Right ventricle myocardium superior (tissue), 1 donor: ENCODE data around the gene PRKCQ. TPM values are rescaled to one million over a fixed set of nuclear protein-coding genes. Genes with fewer than 3 reads are reported as not detected.

Experiments used
- ATAC-seq: fragments of 200-7000 bp; cut with Tn5 transposase; one replicate; pipeline ENCODE4 v1.9.1; 2020; ENCODE audit warnings: mild to moderate bottlenecking; ENCODE audit not compliant: poor library complexity
- DNase-seq: peaks from one replicate; pipeline ENCODE4 v3.0.0-alpha.2; 2020
- intact Hi-C: fragments of 100-400 bp; cut with DNase I; formaldehyde crosslinking; loops from one replicate; pipeline ENCODE4 v1.11.2; 2022
- total RNA-seq: library from RNA; stranded (reverse); fragmentation: NEBNext Ultra II Directional; extraction: Animal tissue kit (Norgen Biotek cat#: 25700); gene quantifications from one replicate; pipeline ENCODE4 v1.2.1, GENCODE V29; 2021
- donor health status: DM: no; HTN: yes; CAD: no; lungs with severe emphysema.

The PRKCQ gene
- total RNA-seq, 1 donor from 2014 or later = 0.30 TPM

DNA sequence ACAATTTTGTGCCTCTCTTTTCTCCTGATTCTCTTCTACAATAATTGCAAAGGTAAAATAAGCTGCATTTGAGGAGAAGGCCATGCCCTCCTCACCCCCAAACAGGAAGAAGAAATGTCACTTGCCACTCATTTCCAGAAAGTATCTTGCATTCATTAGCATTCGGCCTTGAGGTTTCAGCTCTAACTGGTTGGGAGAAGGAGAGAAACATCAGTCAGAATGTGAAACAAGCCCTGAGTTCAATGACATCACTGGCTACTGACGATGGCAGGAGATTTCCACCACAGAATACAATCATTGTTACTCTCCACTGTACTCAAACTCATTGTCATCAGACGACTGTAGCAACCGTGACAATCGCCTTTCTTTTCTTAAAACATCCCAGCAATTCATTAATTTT, 72.8 kb downstream of the PRKCQ start:
- DNase-seq (no peak), ATAC-seq (no peak)
- intact Hi-C loops = no loop called here

DNA sequence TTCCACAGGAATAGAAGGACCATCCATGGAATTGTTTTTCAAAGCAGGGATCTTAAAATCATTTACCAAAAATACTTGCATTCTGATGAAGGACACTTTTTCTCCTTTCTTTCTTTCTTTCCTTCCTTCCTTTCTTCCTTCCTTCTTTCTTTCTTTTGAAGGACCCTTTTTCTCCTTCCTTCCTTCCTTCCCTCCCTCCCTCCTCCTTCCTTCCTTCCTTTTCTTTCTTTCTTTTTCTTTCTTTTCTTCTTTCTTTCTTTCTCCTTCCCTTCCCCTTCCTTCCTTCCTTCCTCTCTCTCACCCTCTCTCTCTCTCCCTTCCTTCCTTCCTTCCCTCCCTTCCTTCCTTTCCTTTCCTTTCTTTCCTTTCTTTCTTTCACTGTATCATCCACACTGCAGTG, 74.8 kb downstream of the PRKCQ start:
- DNase-seq (no peak), ATAC-seq (no peak)
- intact Hi-C loops = no loop called here

DNA sequence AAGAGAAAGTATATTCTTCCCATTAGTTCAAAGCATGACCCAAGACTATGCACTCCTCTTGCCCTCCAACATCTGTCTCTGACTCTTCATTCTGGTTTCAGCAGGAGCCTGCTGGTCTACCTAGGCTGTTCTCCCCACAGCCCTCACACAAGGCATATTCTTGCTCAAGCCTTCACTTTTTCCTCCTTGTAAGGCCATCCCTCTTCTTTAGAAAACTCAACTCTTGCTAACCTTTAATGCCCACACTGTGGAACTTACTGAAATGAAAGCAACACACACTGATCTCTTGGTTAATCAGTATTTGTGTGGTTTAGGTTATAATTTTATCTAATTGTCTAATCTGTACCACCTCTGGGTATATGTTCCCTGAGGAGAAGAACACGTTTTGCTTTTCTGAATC, 75.8 kb downstream of the PRKCQ start:
- no peak for DNase-seq
- intact Hi-C loops = no loop called here
- no peak for ATAC-seq

DNA sequence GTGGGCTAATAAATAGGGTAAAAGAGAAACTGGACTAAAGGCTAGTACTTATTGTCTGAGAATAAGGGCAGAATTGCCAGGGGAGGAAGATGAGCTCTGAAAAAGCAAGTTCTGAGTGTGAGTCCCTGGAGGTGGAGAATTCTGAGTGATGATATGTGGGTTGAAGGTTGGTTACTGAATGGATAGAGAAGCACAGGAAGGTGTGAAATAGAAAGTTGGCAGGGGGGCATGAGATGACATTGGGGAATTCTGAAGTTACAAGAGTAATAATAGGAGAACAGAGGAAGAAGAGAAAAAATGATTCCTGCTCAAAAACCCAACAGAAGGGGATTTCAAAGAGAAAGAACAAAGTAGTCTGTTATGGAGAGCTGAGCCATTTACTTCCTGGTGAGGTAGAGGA, 76.9 kb downstream of the PRKCQ start:
- DNase-seq = no peak
- intact Hi-C loops = no loop called here
- ATAC-seq = no peak

DNA sequence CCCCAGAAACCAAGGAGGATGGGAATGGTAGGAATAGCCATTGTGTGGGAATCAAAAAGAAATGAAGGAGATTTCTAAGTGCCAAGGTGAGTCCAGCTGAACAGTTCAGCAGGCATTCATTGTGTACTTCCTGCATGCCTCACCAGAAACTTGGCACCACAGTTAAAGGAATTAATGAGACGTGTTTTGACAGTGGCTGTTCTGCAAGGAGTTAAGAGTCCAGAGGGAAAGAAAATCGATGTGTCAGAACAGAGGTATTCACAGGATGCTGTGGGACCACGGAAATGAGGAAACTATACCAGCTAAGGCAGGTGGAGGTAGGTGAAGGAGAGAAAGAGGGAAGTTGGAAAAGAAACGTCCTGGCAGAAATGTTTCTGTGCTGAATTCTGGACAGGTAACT, 78.1 kb downstream of the PRKCQ start:
- no peak for ATAC-seq
- intact Hi-C loops = no loop called here
- no peak for DNase-seq

DNA sequence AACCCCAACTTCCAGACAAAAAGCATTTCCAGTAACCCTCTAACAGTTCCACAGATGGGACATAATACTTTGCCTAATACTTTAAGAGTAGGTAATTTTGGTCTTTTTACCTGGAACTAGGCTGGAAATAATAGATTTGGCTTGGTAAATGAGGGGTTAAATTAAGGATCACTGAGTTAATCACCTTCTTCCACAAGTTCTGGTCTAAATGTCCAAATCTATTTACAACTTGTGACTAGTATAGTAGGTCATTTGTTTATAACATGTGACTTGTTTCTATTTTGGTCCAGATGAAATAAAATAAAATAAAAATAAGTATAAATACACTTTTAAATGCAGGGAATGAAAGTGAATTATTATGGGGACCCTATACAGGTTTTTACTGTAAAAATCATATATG, 80.1 kb downstream of the PRKCQ start:
- intact Hi-C loops = no loop called here
- ATAC-seq = no peak
- no peak for DNase-seq

DNA sequence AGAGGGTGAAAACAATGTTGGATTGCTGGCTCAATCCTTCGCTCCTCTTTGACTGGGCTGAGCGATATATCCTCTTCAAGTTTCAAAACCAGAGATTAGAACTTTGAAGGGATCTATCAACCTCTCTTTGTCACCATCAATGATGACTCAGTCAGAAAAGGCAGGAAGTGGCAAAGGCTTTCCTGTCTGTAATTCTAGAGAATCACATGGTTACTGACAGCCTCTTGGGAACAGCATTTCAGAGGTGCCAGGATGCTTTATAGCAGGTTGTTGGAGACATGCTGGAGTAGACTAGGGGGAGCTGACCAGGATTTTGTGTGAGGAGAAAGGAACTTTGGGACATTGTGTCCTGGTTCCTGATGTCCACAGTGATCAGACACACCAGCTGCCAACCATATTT, 81.3 kb downstream of the PRKCQ start:
- intact Hi-C loops = no loop called here
- no peak for DNase-seq
- ATAC-seq = no peak

DNA sequence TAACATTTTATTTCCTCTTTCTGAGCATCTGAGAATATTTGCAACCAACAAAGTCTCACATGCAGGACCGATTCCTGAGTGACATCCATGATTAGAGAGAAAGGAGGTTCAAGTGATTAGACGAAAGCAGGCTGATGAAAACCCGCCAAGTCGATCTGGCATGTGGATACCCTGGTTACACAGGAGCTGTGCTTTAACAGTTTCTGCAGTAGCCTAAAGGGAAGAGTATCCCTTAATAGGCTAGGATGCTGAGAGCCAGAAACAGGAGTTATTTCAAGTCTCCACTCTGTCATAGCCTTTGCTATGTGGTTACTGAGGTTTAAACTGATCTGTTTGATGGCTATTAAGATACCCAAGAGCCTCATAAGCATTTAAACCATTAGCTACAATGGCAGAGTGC, 82.5 kb downstream of the PRKCQ start:
- DNase-seq (no peak), ATAC-seq (no peak)
- intact Hi-C loops = no loop called here

DNA sequence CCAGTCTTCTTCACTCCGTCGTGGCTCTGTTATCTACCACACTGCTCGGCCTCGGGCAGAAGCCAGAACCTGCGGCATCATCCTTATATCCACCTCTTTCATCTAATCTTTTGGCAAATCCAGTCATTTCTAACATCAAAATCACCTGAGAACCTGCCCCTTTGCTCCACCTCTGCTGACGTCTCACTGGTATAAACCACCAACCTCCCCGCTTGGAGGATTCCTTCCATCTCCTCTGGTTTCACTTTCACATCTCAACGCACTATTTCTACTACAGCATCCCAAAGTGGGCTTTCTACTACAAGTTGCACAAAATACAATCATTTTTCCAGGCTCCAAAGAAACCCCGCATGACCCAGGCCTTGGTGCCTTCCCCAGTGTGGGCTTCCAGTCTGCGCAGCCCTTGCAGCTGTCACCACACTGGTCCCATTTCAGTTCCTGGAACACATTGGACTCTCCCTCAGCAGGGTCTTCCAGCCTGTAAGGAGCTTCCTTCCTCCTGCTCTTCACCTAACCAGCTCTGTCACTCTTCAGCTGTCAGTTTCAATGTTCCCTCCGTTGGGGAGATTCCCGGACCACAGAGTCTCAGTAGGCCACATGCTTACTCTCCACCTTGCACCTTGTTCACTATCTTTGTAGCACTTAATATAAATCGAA, 85.0 kb downstream of the PRKCQ start:
- no peak for ATAC-seq
- DNase-seq = no peak
- intact Hi-C loops = no loop called here

DNA sequence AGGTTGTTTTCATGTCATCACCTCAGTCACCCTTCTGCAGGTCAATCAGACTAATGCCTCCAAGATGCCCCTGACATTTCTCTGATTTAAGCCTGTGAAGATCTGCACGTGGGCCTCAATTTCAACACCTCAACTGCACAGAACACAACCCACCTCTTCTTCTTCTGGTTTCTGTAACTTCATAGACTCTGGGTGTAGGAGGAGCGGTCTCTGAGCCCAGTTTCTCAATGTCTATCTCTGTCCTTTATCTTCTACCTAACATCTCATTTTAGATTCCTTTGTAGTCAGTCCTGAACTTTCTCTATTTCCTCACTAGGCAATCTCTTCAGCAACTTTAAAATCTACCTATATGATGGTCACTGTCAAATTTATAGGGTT, 85.6 kb downstream of the PRKCQ start:
- intact Hi-C loops = no loop called here
- DNase-seq = no peak
- ATAC-seq = no peak

DNA sequence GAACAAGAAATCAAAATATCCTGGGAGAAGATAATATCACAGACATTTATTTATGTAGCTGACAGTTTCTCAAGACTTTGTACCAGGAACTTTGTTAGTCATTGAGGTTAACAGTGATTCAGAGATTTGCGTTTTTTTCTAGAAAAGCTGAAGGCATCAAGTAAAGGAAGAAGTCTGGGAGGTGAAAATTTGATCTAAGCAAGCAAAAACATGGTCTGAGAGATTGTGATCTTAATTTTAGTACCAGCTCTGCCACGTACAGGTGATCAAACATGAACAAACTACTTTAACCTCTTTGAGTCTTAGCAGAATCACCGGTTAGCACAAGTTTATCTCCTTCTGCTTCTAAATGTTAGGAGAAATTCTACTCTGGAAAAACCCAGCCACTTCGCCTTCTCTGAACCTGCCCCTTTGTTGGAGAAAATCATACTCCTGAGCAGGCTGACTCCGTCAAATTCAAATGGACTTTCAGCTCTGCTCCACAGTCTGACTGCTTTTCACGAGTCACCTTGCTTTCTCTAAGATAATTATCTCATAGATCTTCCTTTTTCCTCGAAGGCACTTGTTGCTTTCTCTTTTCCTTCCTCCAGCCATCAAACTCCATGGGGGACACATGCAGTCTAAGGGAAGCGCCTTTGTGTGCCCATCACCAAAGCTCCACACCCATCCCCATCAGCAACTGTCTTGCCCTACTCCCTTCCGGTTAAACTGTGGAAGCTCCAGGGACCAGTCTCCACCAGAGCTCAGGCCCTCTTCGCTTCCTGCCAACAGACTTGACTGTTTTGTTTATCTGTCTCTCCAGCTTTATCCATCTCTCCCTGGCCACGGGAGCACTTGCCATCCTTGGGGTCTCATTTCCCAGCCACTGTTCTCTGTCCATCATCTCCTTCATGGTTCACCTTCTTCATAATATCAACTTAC, 86.3 kb downstream of the PRKCQ start:
- intact Hi-C loops = no loop called here
- no peak for ATAC-seq

DNA sequence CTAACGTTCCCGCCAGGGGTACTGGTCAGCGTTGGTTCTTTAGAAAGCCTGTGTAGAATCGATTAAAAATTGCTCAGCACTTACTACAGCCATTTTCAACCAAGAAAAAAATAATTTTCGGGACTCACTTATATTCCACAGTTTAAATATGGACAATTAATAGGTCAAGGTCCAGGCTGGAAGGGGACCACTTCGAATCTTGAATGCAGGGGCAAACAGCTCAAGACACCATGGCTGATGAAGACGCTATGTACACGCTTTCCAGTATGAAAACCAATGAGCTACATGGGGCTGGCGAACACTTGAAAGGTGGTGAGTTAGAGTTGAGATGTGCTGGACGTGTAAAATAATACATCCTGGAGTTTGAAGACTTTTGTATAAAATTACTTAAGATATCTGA, 87.2 kb downstream of the PRKCQ start:
- ATAC-seq (no peak), DNase-seq (no peak)
- intact Hi-C loops = no loop called here

More for the DNA sequence above, 86.3 kb downstream of the PRKCQ start:
- no peak for DNase-seq

DNA sequence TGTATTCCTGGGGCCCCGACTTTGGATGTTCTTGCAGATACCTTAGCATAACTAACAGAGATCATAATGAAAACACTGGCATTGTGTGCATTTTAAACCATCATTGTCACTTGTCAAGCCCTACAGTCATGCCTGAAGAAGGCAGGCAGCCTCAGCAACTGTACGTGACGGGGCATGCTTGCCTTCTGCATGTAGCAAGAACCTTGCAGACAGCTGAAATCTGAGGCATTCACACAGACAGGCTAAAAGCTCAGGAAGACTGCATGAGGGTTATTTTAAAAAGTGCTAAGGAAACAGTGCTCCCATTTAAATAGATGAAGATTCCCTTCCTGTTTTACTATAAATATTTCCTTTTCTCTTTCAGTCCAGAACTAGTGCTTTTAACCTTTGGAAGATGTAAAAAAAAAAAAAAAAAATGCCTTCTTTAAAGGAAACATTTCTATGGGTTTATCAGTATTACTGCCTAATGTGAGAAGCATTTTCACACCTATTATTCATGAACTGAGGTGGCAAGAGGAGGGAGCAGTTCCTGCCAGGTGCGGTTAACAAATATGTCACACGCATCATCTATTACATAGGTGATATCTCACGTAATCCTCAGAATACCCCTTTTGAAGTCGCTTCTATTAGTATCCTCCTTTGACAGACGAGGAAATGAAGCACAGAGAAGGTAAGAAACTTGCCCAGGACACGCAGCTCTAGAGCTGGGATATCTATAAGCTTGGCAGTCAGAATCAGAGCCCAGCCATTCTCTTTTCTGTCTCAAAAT, 88.1 kb downstream of the PRKCQ start:
- ATAC-seq (no peak), DNase-seq (no peak)
- intact Hi-C loops = no loop called here

DNA sequence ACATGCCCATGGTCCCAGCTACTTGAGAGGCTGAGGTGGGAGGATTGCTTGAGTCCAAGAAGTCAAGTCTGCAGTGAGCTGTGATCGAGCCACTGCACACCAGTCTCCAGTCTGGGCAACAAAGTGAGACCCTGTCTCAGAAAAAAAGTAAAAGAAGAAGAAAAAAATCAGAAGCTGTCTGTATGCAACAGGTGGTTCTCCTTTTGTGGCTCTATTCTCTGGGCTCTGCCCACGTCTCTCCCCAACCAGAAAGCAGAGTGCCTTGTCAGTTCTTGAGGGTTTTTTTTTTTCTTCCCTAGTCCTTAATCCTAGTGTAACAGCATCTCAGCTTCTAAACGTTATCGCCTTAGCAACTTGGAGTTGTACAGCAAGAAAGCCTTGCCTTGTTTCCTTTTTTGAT, 89.5 kb downstream of the PRKCQ start:
- DNase-seq (no peak), ATAC-seq (no peak)
- intact Hi-C loops = no loop called here

DNA sequence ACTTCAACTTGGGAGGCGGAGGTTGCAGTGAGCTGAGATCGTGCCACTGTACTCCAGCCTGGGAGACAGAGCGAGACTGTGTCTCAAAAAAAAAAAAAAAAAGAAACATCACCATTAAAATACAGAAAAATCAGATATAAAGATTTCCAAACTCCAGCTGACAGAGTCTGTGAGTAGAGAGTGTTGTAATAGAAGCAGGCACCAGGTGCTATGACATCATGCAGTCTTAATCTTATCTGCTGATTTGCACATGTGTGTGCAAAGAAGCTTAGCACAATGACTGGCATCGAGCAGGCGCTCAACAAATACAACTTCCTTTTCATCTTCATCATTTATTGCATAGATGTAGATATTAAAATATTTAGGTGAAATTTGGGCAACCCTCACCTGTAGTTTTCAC, 92.2 kb downstream of the PRKCQ start:
- DNase-seq = no peak
- intact Hi-C loops = no loop called here
- ATAC-seq = no peak

DNA sequence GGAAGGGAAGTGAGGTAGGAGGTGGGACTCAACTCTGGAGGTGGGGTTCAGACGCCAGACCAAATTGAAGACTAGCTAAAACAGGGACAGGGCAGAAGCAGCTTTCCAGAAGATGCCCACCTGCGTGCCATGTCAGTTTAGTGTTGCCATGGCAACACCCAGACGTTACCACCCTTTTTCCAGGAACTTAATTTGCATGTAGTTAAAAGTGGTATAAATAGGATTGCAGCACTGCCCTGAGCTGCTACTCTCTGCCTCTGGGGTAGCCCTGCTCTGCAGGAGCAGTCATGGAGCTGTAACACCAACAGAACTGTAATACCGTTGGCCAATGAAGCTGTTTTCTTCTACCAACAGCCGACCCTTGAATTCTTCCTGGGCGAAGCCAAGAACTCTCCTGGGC, 93.8 kb downstream of the PRKCQ start:
- intact Hi-C loops = no loop called here
- DNase-seq = no peak

DNA sequence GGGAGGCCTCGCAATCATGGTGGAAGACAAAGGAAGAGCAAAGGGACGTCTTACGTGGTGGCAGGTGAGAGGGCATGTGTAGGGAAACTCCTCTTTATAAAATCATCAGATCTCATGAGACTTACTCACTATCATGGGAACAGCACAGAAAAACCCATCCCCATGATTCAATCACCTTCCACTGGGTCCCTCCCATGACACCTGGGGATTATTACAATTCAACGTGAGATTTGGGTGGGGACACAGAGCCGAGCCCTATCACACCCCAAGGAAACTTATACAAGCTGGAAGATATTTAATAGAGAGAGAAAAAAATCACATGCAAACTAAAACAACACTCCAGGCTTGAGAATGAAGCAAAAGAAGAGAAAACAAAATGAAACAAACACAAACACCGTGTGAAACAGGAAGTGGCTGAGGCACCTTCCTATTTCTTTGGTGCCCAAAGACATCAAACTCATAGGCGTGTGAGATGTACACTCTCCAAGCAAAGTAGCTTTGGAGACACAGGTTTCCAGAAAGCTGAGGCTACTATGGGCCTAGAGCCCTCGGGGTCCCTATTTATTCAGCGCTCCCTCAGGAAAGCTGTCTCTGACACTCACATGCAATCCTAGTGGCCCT, 97.2 kb downstream of the PRKCQ start:
- ATAC-seq (no peak), DNase-seq (no peak)
- intact Hi-C loops = no loop called here

More for the DNA sequence above, 93.8 kb downstream of the PRKCQ start:
- ATAC-seq = no peak

DNA sequence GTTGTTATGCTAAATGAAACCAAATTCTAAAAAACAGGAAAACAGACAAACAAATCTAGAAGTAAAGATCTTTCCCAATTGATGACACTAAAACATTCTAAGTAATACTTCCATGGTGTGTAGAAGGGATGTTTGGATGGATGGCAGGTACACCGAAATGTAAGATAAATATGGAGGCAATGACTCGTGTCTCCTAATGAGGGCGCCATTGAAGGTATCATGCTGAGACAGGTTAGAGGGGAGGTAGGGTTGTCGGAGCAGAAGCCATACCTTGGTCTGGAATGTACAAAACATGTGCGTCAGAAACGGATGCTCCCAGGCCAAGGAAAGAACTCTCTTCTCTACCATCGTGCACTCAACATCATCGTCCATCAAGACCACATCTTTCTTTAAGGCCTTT, 101.4 kb downstream of the PRKCQ start:
- DNase-seq (no peak), ATAC-seq (no peak)
- intact Hi-C loops = no loop called here

DNA sequence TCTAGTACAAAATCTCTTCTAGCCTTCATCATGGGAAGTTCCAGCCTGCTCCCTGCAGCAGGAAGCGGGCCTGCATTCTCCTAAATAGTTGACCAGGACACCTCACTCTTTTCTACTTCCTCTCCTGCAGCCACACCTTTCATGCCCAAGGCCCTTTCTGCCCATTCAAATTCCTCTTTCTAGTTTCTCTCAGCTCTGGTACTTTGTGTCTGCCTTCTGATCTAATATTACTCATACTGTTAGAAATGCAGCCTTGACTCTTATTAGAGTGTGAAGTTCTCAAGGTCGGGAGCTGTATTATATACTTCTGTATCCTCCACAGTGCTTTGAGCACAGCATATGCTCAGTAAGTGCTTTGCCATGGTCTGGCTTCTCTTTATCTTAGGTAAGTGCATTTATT, 103.1 kb downstream of the PRKCQ start:
- DNase-seq (no peak), ATAC-seq (no peak)
- intact Hi-C loops = no loop called here
